Pancreas (tissue), 10 donors: ENCODE results near the gene EFNA2. TPM values are rescaled to one million over a fixed set of nuclear protein-coding genes. Genes with fewer than 3 reads are reported as not detected.
"Not testable (repeated sequence)": the region's sequence is repeated elsewhere in the genome, so short reads cannot be mapped to it uniquely, and the experiment has no call there.

Experiments used
- ATAC-seq, 4 donors: fragments of 200-7000 bp; cut with Tn5 transposase; one replicate each; pipeline versions ENCODE4 v1.8.0 to v1.9.1; 2020; ENCODE audit warnings: mild to moderate bottlenecking in 4 of 4, moderate library complexity in 4 of 4
- DNase-seq, 6 donors: peaks; one replicate each; pipeline ENCODE4 v3.0.0-alpha.2; 2020
- FAIRE-seq: peaks from 2 replicates; lab custom pipeline; 2012; peaks lifted over from hg19 to GRCh38; lab: Jason Lieb, UNC
- H3K27ac ChIP-seq, 4 donors: fragments of 200-600 bp; sonication (generic); 1 replicate in 3 of 4; 2 replicates in 1 of 4; pipeline versions ENCODE4 v1.5.0 to v1.8.0; 2020
- H3K27me3 ChIP-seq, 4 donors: fragments of 200-600 bp; one replicate each; pipeline ENCODE4 v1.8.0; 2021
- H3K36me3 ChIP-seq, 3 donors: fragments of 200-600 bp; sonication (generic) in 1 of 3; one replicate each; pipeline versions ENCODE4 v1.5.0 to v1.8.0; 2020 to 2021
- H3K4me1 ChIP-seq, 3 donors: fragments of 200-600 bp; one replicate each; pipeline ENCODE4 v1.8.0; 2021
- H3K4me3 ChIP-seq, 4 donors: fragments of 200-600 bp; sonication (generic) in 2 of 4; one replicate each; pipeline versions ENCODE4 v1.5.0 to v1.8.0; 2020 to 2021
- H3K9me3 ChIP-seq, 4 donors: fragments of 200-600 bp; one replicate each; pipeline ENCODE4 v1.8.0; 2021
- CTCF ChIP-seq, 4 donors: fragments of 200-600 bp; sonication (generic) in 3 of 4; IDR thresholded peaks; one replicate each; pipeline versions ENCODE4 v1.5.0 to v1.8.0; 2021; ENCODE audit warnings: antibody characterized with exemption in 4 of 4
- WGBS, 2 donors: extraction: QIAGEN DNeasy Blood & Tissue Kit; methylation state at CpG; one replicate each; pipeline ENCODE4 v1.1.7; 2013; 5-methylcytosine and 5-hydroxymethylcytosine counted together
- intact Hi-C, 3 donors: fragments of 100-400 bp; cut with DNase I; formaldehyde crosslinking; loops; one replicate each; pipeline versions ENCODE4 v1.11.1 to v1.14.2; 2022
- polyA plus RNA-seq, 2 donors: library from polyadenylated mRNA; stranded (reverse); fragments of 200-250 nt; gene quantifications; one replicate each; pipeline ENCODE4 v1.2.3, GENCODE V29; 2013
- total RNA-seq, 6 donors: library from RNA; stranded (reverse); fragmentation: NEBNext Ultra II Directional in 4 of 6; extraction: Animal tissue kit (Norgen Biotek cat#: 25700) in 4 of 6; gene quantifications; one replicate each; pipeline versions ENCODE4 v1.2.1 to v1.2.4, GENCODE V29; 2021 to 2023
- donor health status: healthy with polysubstance abuse.
- donor health status: DM: no; HTN: no; CAD: no; lungs with moderate emphysema.
- donor health status: DM: no; HTN: no; CAD: no.
- donor health status: control.
- donor health status: control.
- donor health status: Bipolar disorder and iron deficiency.
- donor health status: DM: yes; HTN: yes; CAD: no.
- donor health status: DM: no; HTN: no; CAD: no.
- donor health status: DM: no; HTN: no; CAD: no.
- donor health status: DM: yes; HTN: yes; CAD: no.

Gene EFNA2
- total and polyA plus RNA-seq, 8 donors: 0.22 to 0.94 TPM; not detected in 6

GRCh38 chr19:1241417-1242095, 44.1 kb upstream of the EFNA2 start, which contains the start of gene ATP5F1D:
Gene ATP5F1D, plus strand, starts transcription at chr19:1241751. Its CDS starts 100 bp downstream, at chr19:1241851.
- WGBS, 2 donors: 1% methylated on average over 55 to 79 of the region's 79 CpGs
- TF ChIP-seq CTCF (IDR thresholded peaks at IDR 0.05): no peak
- H3K9me3 ChIP-seq: no peaks in the 10 kb centered on the region
- peak within 1 kb of the TSS; percentile 76 to 83 (median 82) for H3K27ac ChIP-seq
- FAIRE-seq: no peak
- no peaks in the 10 kb centered on the region for H3K27me3 ChIP-seq
- peak; percentile 84 to 96 (median 94) for DNase-seq
- peak within 1 kb of the TSS; percentile 62 to 98 (median 90) for H3K4me3 ChIP-seq
- intact Hi-C loops: no loop called here
- ATAC-seq: peak; percentile 59 to 80 (median 73)
- no peaks in the 10 kb centered on the region for H3K36me3 ChIP-seq
- peaks cover 46 to 51% (median 51%) of the 10 kb centered on the region in 3 donors for H3K4me1 ChIP-seq

- Histone ChIP-seq H3K27me3 (no peaks in the 10 kb centered on the region), H3K36me3 (no peaks in the 10 kb centered on the region), H3K4me1 (peaks cover 49 to 58% (median 53%) of the 10 kb centered on the region in 3 donors), H3K4me3 (peak overlapping the region in 2 of 4 donors; percentile 4 to 23), H3K27ac (peak overlapping the region; percentile 49 to 79 (median 67)), H3K9me3 (no peaks in the 10 kb centered on the region)
- TF ChIP-seq CTCF (IDR thresholded peaks at IDR 0.05): peak; percentile 86 to 95 (median 92)
- ATAC-seq (peak; percentile 38 to 65 (median 61)), FAIRE-seq (no peak), DNase-seq (peak; percentile 84 to 93 (median 88))
- 27 to 33% methylated on average over 33 of the region's 33 CpGs for WGBS, 2 donors
- intact Hi-C loops: loop anchor here in 1 of 3 donors (2.0 kb wide), 1 partner anchor 23 kb away; no protein-coding TSS in a partner anchor
Observed at GRCh38 chr19:1243768-1244692, 41.6 kb upstream of the EFNA2 start.

- no peak for FAIRE-seq
- no peak for TF ChIP-seq CTCF (IDR thresholded peaks at IDR 0.05)
- no peaks in the 10 kb centered on the region for H3K27me3 ChIP-seq
- intact Hi-C loops: loop anchor here in 1 of 3 donors (2.0 kb wide), 1 partner anchor 22 kb away; no protein-coding TSS in a partner anchor
- peak; percentile 1 to 15 (median 3) for ATAC-seq
- H3K4me1 ChIP-seq: peaks cover 49 to 58% (median 53%) of the 10 kb centered on the region in 3 donors
- H3K36me3 ChIP-seq: no peaks in the 10 kb centered on the region
- peak overlapping the region; percentile 49 to 79 (median 67) for H3K27ac ChIP-seq
- DNase-seq: peak; percentile 74 to 89 (median 78)
- H3K4me3 ChIP-seq: peak overlapping the region in 2 of 4 donors; percentile 4 to 23
- H3K9me3 ChIP-seq: no peaks in the 10 kb centered on the region
- 6 to 8% methylated on average over 30 to 31 of the region's 31 CpGs for WGBS, 2 donors
Observed at GRCh38 chr19:1244693-1245451, 40.8 kb upstream of the EFNA2 start.

- no peaks in the 10 kb centered on the region for H3K27me3 ChIP-seq
- DNase-seq (peak in 5 of 6 donors; percentile 60 to 87 (median 62)), ATAC-seq (no peak), FAIRE-seq (no peak)
- H3K36me3 ChIP-seq: no peaks in the 10 kb centered on the region
- WGBS, 2 donors: 41 to 45% methylated on average over 25 to 26 of the region's 26 CpGs
- H3K27ac ChIP-seq: peak overlapping the region; percentile 49 to 79 (median 67)
- H3K9me3 ChIP-seq: no peaks in the 10 kb centered on the region
- intact Hi-C loops: loop anchor here in 1 of 3 donors (2.0 kb wide), 1 partner anchor 21 kb away; no protein-coding TSS in a partner anchor
- no peak for TF ChIP-seq CTCF (IDR thresholded peaks at IDR 0.05)
- peak overlapping the region in 1 of 4 donors; percentile 23 for H3K4me3 ChIP-seq
- H3K4me1 ChIP-seq: peaks cover 44 to 54% (median 52%) of the 10 kb centered on the region in 3 donors
Observed at GRCh38 chr19:1245494-1246264, 40.0 kb upstream of the EFNA2 start.

GRCh38 chr19:1246265-1247087, 39.2 kb upstream of the EFNA2 start:
- not testable (repeated sequence) for ATAC-seq, FAIRE-seq

More at GRCh38 chr19:1246265-1247087, 39.2 kb upstream of the EFNA2 start:
- H3K27ac ChIP-seq: peak overlapping the region; percentile 8 to 79 (median 60)
- H3K9me3 ChIP-seq, intact Hi-C loops, H3K4me3 ChIP-seq, H3K36me3 ChIP-seq, H3K27me3 ChIP-seq: not testable (repeated sequence)
- 73 to 81% methylated on average over 25 to 27 of the region's 27 CpGs for WGBS, 2 donors
- peak in 5 of 6 donors; percentile 57 to 87 (median 65) for DNase-seq
- H3K4me1 ChIP-seq: peaks cover 39 to 46% (median 45%) of the 10 kb centered on the region in 3 donors
